Ovary (tissue), 9 donors: ENCODE results near the gene MTFR2. TPM values are rescaled to one million over a fixed set of nuclear protein-coding genes. Genes with fewer than 3 reads are reported as not detected.

Source experiments
- DNase-seq, 5 donors: peaks; one replicate each; pipeline ENCODE4 v3.0.0-alpha.2; 2019 to 2020
- H3K27ac ChIP-seq, 2 donors: fragments of 200-600 bp; one replicate each; pipeline versions ENCODE4 v1.5.1 to v1.8.0; 2019 to 2022
- H3K27me3 ChIP-seq: fragments of 200-600 bp; one replicate; pipeline ENCODE4 v1.8.0; 2022
- H3K36me3 ChIP-seq: fragments of 200-600 bp; sonication (generic); one replicate; pipeline ENCODE4 v1.5.1; 2019
- H3K4me1 ChIP-seq: one replicate; pipeline ENCODE4 v1.8.1; 2013; ENCODE audit warnings: mild to moderate bottlenecking, moderate library complexity; ENCODE audit not compliant: insufficient read depth
- H3K4me3 ChIP-seq: fragments of 200-600 bp; sonication (generic); one replicate; pipeline ENCODE4 v1.5.1; 2017
- H3K9me3 ChIP-seq, 2 donors: fragments of 200-600 bp in 1 of 2; sonication (generic) in 1 of 2; one replicate each; pipeline versions ENCODE4 v1.5.1 to v1.8.1; 2013 to 2019; ENCODE audit warnings: mild to moderate bottlenecking in 1 of 2, moderate library complexity in 1 of 2
- CTCF ChIP-seq, 3 donors: fragments of 450-650 bp in 2 of 3; fragments of 200-600 bp in 1 of 3; IDR thresholded peaks; one replicate each; pipeline versions ENCODE4 v1.5.1 to v1.8.0; 2016 to 2022; ENCODE audit warnings: antibody characterized with exemption in 3 of 3, mild to moderate bottlenecking in 1 of 3
- EP300 ChIP-seq: sonication (generic); formaldehyde crosslinking; IDR thresholded peaks from one replicate; pipeline ENCODE4 v1.6.1; 2017; ENCODE audit warnings: antibody characterized with exemption
- POLR2A ChIP-seq: fragments of 450-650 bp; IDR thresholded peaks from one replicate; pipeline ENCODE4 v1.6.1; 2017; ENCODE audit warnings: antibody characterized with exemption, mild to moderate bottlenecking, moderate library complexity
- WGBS, 3 donors: extraction: QIAGEN DNeasy Blood & Tissue Kit in 1 of 3; methylation state at CpG; one replicate each; pipeline versions ENCODE4 v1.1.5 to v1.1.7; 2013 to 2017; 5-methylcytosine and 5-hydroxymethylcytosine counted together
- intact Hi-C, 4 donors: fragments of 100-400 bp; cut with DNase I; formaldehyde crosslinking; loops; one replicate each; pipeline versions ENCODE4 v1.11.0 to v1.15.1; 2022 to 2023
- polyA plus RNA-seq, 2 donors: library from polyadenylated mRNA; stranded (reverse); fragments of 200-250 nt in 1 of 2; fragments of 350-450 nt in 1 of 2; fragmentation: Illumina TruSeq in 1 of 2; extraction: RNeasy Lipid Tissue Mini Kit (QIAGEN cat#74804) in 1 of 2; gene quantifications; one replicate each; pipeline ENCODE4 v1.2.3, GENCODE V29; 2013 to 2014
- total RNA-seq, 7 donors: library from RNA; depleted of rRNA in 2 of 7; stranded (reverse); fragments of >200 nt in 2 of 7; fragmentation: NEBNext Ultra II Directional in 3 of 7; extraction: Animal tissue kit (Norgen Biotek cat#: 25700) in 3 of 7; gene quantifications; one replicate each; pipeline versions ENCODE4 v1.1.0 to v1.2.4, GENCODE V29; 2016 to 2023
- donor health status: DM: no; HTN: no; CAD: no; lungs with moderate emphysema.
- donor health status: DM: no; HTN: no; CAD: no.
- donor health status: Bipolar disorder and iron deficiency.
- donor health status: DM: yes; HTN: yes; CAD: no.
- donor health status: DM: no; HTN: no; CAD: no.
- donor health status: DM: yes; HTN: yes; CAD: no.

The MTFR2 gene
- total and polyA plus RNA-seq, 9 donors: 0.25 to 0.75 (median 0.43) TPM; not detected in 3

GRCh38 chr6:136209496-136209895 lies 40.6 kb downstream of the MTFR2 start:
- no peaks in the 10 kb centered on the region for H3K36me3 ChIP-seq
- no peaks in the 10 kb centered on the region for H3K9me3 ChIP-seq
- H3K4me1 ChIP-seq: peaks cover 1% of the 10 kb centered on the region
- intact Hi-C loops: no loop called here
- WGBS, 3 donors: 90 to 94% (median 91%) methylated on average over 2 of the region's 2 CpGs
- H3K27ac ChIP-seq: no peak overlapping the region
- no peak for DNase-seq
- H3K4me3 ChIP-seq: no peak overlapping the region
- H3K27me3 ChIP-seq: no peaks in the 10 kb centered on the region
- TF ChIP-seq CTCF (IDR thresholded peaks at IDR 0.05) (no peak), EP300 (no peak), POLR2A (no peak)

- intact Hi-C loops: no loop called here
- Histone ChIP-seq H3K27me3 (no peaks in the 10 kb centered on the region), H3K36me3 (no peaks in the 10 kb centered on the region), H3K4me3 (no peak overlapping the region), H3K9me3 (no peaks in the 10 kb centered on the region), H3K4me1 (peaks cover 1% of the 10 kb centered on the region), H3K27ac (no peak overlapping the region)
- 94 to 95% (median 95%) methylated on average over 4 of the region's 4 CpGs for WGBS, 3 donors
- no peak for DNase-seq
- TF ChIP-seq EP300 (no peak), CTCF (IDR thresholded peaks at IDR 0.05) (no peak), POLR2A (no peak)
Measured at GRCh38 chr6:136208783-136209182, 41.3 kb downstream of the MTFR2 start.

- no peaks in the 10 kb centered on the region for H3K36me3 ChIP-seq
- TF ChIP-seq POLR2A (no peak), EP300 (no peak), CTCF (IDR thresholded peaks at IDR 0.05) (no peak)
- WGBS, 3 donors: 79 to 84% (median 83%) methylated on average over 5 of the region's 5 CpGs
- intact Hi-C loops: no loop called here
- DNase-seq: no peak
- no peaks in the 10 kb centered on the region for H3K4me1 ChIP-seq
- no peak overlapping the region for H3K4me3 ChIP-seq
- no peaks in the 10 kb centered on the region for H3K9me3 ChIP-seq
- H3K27me3 ChIP-seq: no peaks in the 10 kb centered on the region
- no peak overlapping the region for H3K27ac ChIP-seq
Measured at GRCh38 chr6:136201732-136202131, 48.4 kb downstream of the MTFR2 start.

GRCh38 chr6:136192902-136193301 lies 57.2 kb downstream of the MTFR2 start:
- no peak for DNase-seq
- H3K9me3 ChIP-seq: no peaks in the 10 kb centered on the region
- no peak overlapping the region for H3K27ac ChIP-seq
- no peaks in the 10 kb centered on the region for H3K27me3 ChIP-seq
- H3K4me3 ChIP-seq: no peak overlapping the region
- no peak for TF ChIP-seq CTCF (IDR thresholded peaks at IDR 0.05)
- no peak for TF ChIP-seq EP300
- TF ChIP-seq POLR2A: no peak
- intact Hi-C loops: loop anchor here in 1 of 4 donors (10.0 kb wide), 1 partner anchor 778 kb away; no protein-coding TSS in a partner anchor
- H3K36me3 ChIP-seq: no peaks in the 10 kb centered on the region
- 89 to 90% (median 90%) methylated on average over 6 of the region's 6 CpGs for WGBS, 3 donors
- peaks cover 5% of the 10 kb centered on the region for H3K4me1 ChIP-seq
